ENCODE data around the gene FYB2. TPM values are rescaled to one million over a fixed set of nuclear protein-coding genes. Genes with fewer than 3 reads are reported as not detected.

Gene FYB2
- total RNA-seq, 2 donors from 2014 or later = not detected

GRCh38 chr1:56758794-56759193, 60.4 kb downstream of the FYB2 start:
- no peak for TF ChIP-seq CTCF (IDR thresholded peaks at IDR 0.05)
- Histone ChIP-seq H3K4me3 (no peak overlapping the region), H3K36me3 (no peaks in the 10 kb centered on the region), H3K9me3 (no peaks in the 10 kb centered on the region), H3K27me3 (replicated peaks; ENCODE audit: insufficient read depth) (no peaks in the 10 kb centered on the region), H3K27ac (no peak overlapping the region), H3K4me1 (ENCODE audit: control insufficient read depth in 1 of 2, low read depth in 2 of 2) (no peaks in the 10 kb centered on the region)
- ATAC-seq (ENCODE audit: insufficient number of reproducible peaks, low FRiP score, low read depth) = no peak
- no peak for DNase-seq (ENCODE audit: low spot score)

DNA sequence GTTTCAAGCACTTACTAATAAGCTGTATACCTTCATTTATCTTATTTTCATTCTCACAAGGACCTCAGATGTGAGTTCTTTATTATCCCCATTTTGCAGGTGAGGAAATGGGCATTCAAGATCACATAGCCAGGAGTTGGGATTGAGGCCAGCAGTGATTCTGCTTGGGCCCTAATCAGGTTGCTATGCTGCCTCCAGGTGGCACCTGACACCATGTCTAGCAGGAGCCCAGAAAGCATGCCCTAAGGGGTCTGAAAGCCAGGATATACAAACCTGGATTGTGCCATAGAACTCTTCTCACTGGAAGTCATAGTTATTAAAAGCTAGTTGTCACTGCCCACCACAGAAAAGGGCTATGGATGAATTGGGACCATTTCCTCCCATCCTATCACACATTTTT, 61.1 kb downstream of the FYB2 start:
- no peaks in the 10 kb centered on the region for H3K4me1 ChIP-seq (ENCODE audit: control insufficient read depth in 1 of 2, low read depth in 2 of 2)
- H3K4me3 ChIP-seq = no peak overlapping the region
- no peak for TF ChIP-seq CTCF (IDR thresholded peaks at IDR 0.05)
- no peaks in the 10 kb centered on the region for H3K9me3 ChIP-seq
- no peak for DNase-seq (ENCODE audit: low spot score)
- no peak for ATAC-seq (ENCODE audit: insufficient number of reproducible peaks, low FRiP score, low read depth)
- H3K36me3 ChIP-seq = no peaks in the 10 kb centered on the region
- H3K27me3 ChIP-seq (replicated peaks; ENCODE audit: insufficient read depth) = no peaks in the 10 kb centered on the region
- H3K27ac ChIP-seq = no peak overlapping the region

DNA sequence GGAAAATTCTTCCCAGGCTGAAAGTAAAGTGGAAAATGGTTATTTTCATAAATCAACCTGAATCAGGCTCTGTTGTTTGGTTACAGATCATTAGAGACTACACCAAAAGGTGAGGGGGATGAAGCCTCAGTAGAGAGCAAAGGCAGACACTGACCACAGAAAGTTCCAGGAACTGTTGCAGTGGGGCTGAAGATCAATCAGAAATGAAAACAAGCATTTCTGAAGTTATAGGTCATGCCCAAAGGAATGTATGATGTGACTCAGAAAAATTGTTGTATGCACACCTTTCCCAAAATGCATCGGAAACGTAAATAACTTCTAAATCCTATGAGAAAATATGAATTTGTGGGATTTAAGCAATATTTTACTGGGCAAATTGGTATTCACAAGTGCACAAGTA, 63.3 kb downstream of the FYB2 start:
- H3K9me3 ChIP-seq = no peaks in the 10 kb centered on the region
- no peaks in the 10 kb centered on the region for H3K27me3 ChIP-seq (replicated peaks; ENCODE audit: insufficient read depth)
- H3K4me3 ChIP-seq = no peak overlapping the region
- no peak overlapping the region for H3K27ac ChIP-seq
- ATAC-seq (ENCODE audit: insufficient number of reproducible peaks, low FRiP score, low read depth) (no peak), DNase-seq (ENCODE audit: low spot score) (no peak)
- H3K4me1 ChIP-seq (ENCODE audit: control insufficient read depth in 1 of 2, low read depth in 2 of 2) = no peaks in the 10 kb centered on the region
- no peak for TF ChIP-seq CTCF (IDR thresholded peaks at IDR 0.05)
- no peaks in the 10 kb centered on the region for H3K36me3 ChIP-seq

DNA sequence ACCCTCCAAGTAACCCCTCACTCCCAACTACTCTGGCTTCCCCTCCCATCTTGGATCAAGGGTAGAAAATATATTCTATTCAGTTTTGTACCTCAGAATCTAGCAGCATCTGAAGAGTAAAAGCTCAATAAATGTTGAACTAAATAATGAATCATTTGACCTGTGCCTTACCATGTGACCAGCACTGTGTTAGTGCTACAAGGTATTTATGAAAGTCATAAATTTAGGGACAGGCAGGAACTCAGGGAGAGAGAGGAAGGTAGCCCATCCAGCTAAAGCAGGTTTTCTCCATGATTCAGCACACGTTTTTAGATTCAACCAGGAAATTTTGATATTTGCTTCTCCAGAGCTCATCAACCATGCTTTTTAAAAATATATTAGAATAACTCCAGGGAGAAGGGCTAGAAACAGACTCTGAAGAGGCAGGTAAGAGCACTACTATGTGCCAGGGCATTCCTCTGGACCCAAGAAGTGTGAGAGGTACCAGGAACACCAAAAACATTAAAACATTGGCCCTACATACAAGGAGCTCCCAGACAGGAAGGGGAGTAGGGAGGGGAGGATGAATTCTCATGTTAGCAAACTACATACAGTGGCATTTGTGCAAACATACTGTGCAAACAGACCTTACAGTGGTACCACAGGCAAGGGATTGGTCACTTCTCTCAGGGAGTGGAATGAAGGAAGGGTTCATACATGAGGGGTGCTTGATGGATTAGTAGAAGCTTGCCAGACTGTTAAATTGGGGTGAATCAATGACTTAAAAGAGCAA, 64.3 kb downstream of the FYB2 start:
- DNase-seq (ENCODE audit: low spot score) = no peak
- no peak for TF ChIP-seq CTCF (IDR thresholded peaks at IDR 0.05)
- H3K9me3 ChIP-seq = no peaks in the 10 kb centered on the region
- H3K27ac ChIP-seq = no peak overlapping the region
- H3K4me3 ChIP-seq = no peak overlapping the region
- H3K4me1 ChIP-seq (ENCODE audit: control insufficient read depth in 1 of 2, low read depth in 2 of 2) = no peaks in the 10 kb centered on the region
- no peaks in the 10 kb centered on the region for H3K36me3 ChIP-seq
- ATAC-seq (ENCODE audit: insufficient number of reproducible peaks, low FRiP score, low read depth) = no peak
- H3K27me3 ChIP-seq (replicated peaks; ENCODE audit: insufficient read depth) = no peaks in the 10 kb centered on the region

DNA sequence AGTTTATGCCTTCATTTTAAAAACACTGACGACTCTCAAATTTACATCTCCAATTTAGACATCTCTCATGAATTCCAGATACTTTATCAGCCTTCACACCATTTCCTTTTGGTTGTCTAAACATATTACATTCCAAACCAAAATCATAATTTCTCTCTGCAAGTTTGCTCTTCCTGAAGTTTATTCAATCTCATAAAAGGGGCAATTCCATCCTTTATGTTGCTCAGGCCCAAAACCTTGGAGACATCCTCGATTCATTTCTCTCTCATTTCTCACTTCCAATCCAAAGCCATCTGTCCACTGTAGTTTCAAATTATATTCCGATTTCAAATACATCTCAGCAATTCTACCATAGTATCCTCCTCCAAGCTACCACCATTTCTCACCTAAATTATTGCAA, 74.0 kb downstream of the FYB2 start:
- Histone ChIP-seq H3K27me3 (replicated peaks; ENCODE audit: insufficient read depth) (no peaks in the 10 kb centered on the region), H3K27ac (no peak overlapping the region), H3K9me3 (no peaks in the 10 kb centered on the region), H3K4me3 (no peak overlapping the region), H3K36me3 (no peaks in the 10 kb centered on the region), H3K4me1 (ENCODE audit: control insufficient read depth in 1 of 2, low read depth in 2 of 2) (no peaks in the 10 kb centered on the region)
- DNase-seq (ENCODE audit: low spot score) (no peak), ATAC-seq (ENCODE audit: insufficient number of reproducible peaks, low FRiP score, low read depth) (no peak)
- no peak for TF ChIP-seq CTCF (IDR thresholded peaks at IDR 0.05)
